Measurements from ENCODE around the gene ATP6V1E1. TPM values are rescaled to one million over a fixed set of nuclear protein-coding genes. Genes with fewer than 3 reads are reported as not detected.
A peak's percentile ranks its signal among the peaks of the same experiment; 100 is the strongest.

The ATP6V1E1 gene
- total and polyA plus RNA-seq, 10 of the 15 experiments (the other 5 are each of a cell fraction or from before 2014, with no cell fraction given) = 66.7 to 128 (median 87.9) TPM

DNA sequence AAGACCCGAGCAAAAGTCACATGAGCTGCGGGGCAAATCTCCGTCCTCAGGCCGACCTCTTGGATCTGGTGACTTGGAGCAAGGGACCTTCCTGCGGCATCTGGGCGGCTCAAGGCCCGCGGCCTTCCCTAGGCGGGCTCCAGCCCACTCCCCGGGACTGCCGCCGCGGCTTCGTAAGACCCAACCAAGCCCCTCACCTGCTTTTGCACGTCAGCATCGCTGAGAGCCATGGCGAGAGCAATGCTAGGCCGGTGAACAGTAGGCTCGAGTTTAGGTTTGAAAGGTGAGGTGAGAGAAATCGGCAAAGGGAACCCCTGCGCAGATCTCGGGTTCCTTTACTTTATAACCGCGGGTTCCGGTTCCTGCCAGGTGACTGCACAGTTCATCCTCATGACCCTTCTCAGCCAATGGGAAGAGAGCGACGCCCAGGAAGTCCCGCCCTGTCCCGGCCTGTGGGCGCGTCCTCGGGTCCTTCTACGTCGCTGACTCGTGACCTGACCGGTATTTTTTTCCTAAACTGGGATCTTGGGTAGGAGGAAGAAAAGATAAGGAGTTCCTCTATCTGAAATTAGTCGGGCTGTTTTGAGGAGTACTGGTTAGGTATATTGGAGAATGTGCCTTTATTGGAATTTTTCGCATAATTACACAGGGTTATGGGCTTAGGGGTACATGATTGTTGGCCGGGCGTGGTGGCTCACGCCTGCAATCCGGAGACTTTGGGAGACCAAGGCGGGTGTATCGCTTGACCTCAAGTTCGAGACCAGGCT lies at the start of gene ATP6V1E1 (continued):
- TF ChIP-seq, protein P1, sequence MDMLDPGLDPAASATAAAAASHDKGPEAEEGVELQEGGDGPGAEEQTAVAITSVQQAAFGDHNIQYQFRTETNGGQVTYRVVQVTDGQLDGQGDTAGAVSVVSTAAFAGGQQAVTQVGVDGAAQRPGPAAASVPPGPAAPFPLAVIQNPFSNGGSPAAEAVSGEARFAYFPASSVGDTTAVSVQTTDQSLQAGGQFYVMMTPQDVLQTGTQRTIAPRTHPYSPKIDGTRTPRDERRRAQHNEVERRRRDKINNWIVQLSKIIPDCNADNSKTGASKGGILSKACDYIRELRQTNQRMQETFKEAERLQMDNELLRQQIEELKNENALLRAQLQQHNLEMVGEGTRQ (IDR thresholded peaks at IDR 0.05; ENCODE audit: borderline replicate concordance, low read depth, low read length) = peak; percentile 94
- TF ChIP-seq CBX5 (IDR thresholded peaks at IDR 0.05; ENCODE audit: low read depth) (no peak), CUX1 (IDR thresholded peaks at IDR 0.05; ENCODE audit: insufficient replicate concordance, low read depth, low read length) (no peak), MYC (IDR thresholded peaks at IDR 0.05; ENCODE audit: insufficient read depth, insufficient read length, insufficient replicate concordance, low read length, severe bottlenecking) (no peak), YY1 (IDR thresholded peaks at IDR 0.05; ENCODE audit: low read depth, low read length) (0 out of 2 replicates have a peak, but pooled peaks have one; percentile 1), CEBPB (IDR thresholded peaks at IDR 0.05; ENCODE audit: borderline replicate concordance in 1 of 2, low read depth in 2 of 2, low read length in 2 of 2) (no peak), RUNX3 (IDR thresholded peaks at IDR 0.05; ENCODE audit: low read length) (peak; percentile 76), FOXM1 (IDR thresholded peaks at IDR 0.05; ENCODE audit: low read depth, low read length) (no peak), FOXK2 (IDR thresholded peaks at IDR 0.05) (no peak), HCFC1 (IDR thresholded peaks at IDR 0.05; ENCODE audit: low read length) (peak; percentile 51; the same call in 1 of the 2 replicates), SIN3A (IDR thresholded peaks at IDR 0.05; ENCODE audit: low read depth, low read length) (0 out of 2 replicates have a peak, but pooled peaks have one; percentile 62), MTA3 (IDR thresholded peaks at IDR 0.05; ENCODE audit: borderline replicate concordance, low read length) (no peak), BCL11A (IDR thresholded peaks at IDR 0.05; ENCODE audit: low read depth, low read length) (no peak), PAX8 (IDR thresholded peaks at IDR 0.05) (no peak), TCF3 (IDR thresholded peaks at IDR 0.05; ENCODE audit: borderline replicate concordance, insufficient read depth, low read depth, low read length) (no peak), ZSCAN29 (IDR thresholded peaks at IDR 0.05) (peak; percentile 57; the same call in 1 of the 2 replicates), SPI1 (IDR thresholded peaks at IDR 0.05; ENCODE audit: borderline replicate concordance, insufficient read depth, low read depth, low read length) (peak; percentile 45; the same call in 1 of the 2 replicates), SKIL (IDR thresholded peaks at IDR 0.05; ENCODE audit: low read depth, poor library complexity, severe bottlenecking) (no peak), KLF5 (IDR thresholded peaks at IDR 0.05; ENCODE audit: partially characterized antibody) (no peak), ZZZ3 (IDR thresholded peaks at IDR 0.05; ENCODE audit: control insufficient read depth, insufficient read length, low read depth) (no peak)

All from GM12878 (cell line).